GM23338 (cell line): ENCODE data around the gene LSM14B. TPM values are rescaled to one million over a fixed set of nuclear protein-coding genes. Genes with fewer than 3 reads are reported as not detected.

ENCODE experiments used
- ATAC-seq: fragments of 200-7000 bp; cut with Tn5 transposase; 3 replicates; pipeline ENCODE4 v1.9.1; 2020
- DNase-seq: peaks from one replicate; pipeline ENCODE4 v3.0.0-alpha.2; 2015; ENCODE audit warnings: low spot score
- H2AFZ ChIP-seq: fragments of 200-600 bp; sonication (generic); 2 replicates; pipeline ENCODE4 v1.8.0; 2016; ENCODE audit warnings: antibody characterized with exemption, mild to moderate bottlenecking, moderate library complexity
- H3F3A ChIP-seq: fragments of 200-600 bp; sonication (generic); replicated peaks from 2 replicates; pipeline ENCODE4 v1.8.0; 2017; ENCODE audit warnings: antibody characterized with exemption, mixed run types, low read depth
- H3K27ac ChIP-seq: fragments of 200-600 bp; sonication (generic); 2 replicates; pipeline ENCODE4 v1.6.1; 2016; ENCODE audit warnings: low read depth
- H3K27me3 ChIP-seq: fragments of 200-600 bp; sonication (generic); 2 replicates; pipeline ENCODE4 v1.8.0; 2016; ENCODE audit warnings: mild to moderate bottlenecking, mixed run types, moderate library complexity; ENCODE audit not compliant: insufficient read depth
- H3K36me3 ChIP-seq: fragments of 200-600 bp; sonication (generic); 2 replicates; pipeline ENCODE4 v1.8.0; 2016; ENCODE audit warnings: mild to moderate bottlenecking; ENCODE audit not compliant: insufficient read depth
- H3K4me1 ChIP-seq: fragments of 200-600 bp; sonication (generic); 2 replicates; pipeline ENCODE4 v1.8.0; 2016; ENCODE audit warnings: mild to moderate bottlenecking, moderate library complexity; ENCODE audit not compliant: insufficient read depth
- H3K4me2 ChIP-seq: fragments of 200-600 bp; sonication (generic); 2 replicates; pipeline ENCODE4 v1.7.1; 2017; ENCODE audit warnings: mixed run types
- H3K4me3 ChIP-seq: fragments of 200-600 bp; sonication (generic); 2 replicates; pipeline ENCODE4 v1.6.1; 2016; ENCODE audit warnings: mixed run types
- H3K79me2 ChIP-seq: fragments of 200-600 bp; sonication (generic); replicated peaks from 2 replicates; pipeline ENCODE4 v1.8.0; 2017; ENCODE audit warnings: mild to moderate bottlenecking; ENCODE audit not compliant: insufficient read depth
- H3K9me2 ChIP-seq: fragments of 200-600 bp; sonication (generic); 2 replicates; pipeline ENCODE4 v1.8.0; 2017; ENCODE audit not compliant: insufficient read depth
- H4K20me1 ChIP-seq: fragments of 200-600 bp; sonication (generic); replicated peaks from 2 replicates; pipeline ENCODE4 v1.8.0; 2017; ENCODE audit warnings: mild to moderate bottlenecking; ENCODE audit not compliant: insufficient read depth
- H3K27ac Mint-ChIP-seq: 2 replicates; pipeline ENCODE4 v1.8.0; 2020; ENCODE audit warnings: inconsistent platforms, mild to moderate bottlenecking, moderate library complexity, mixed read lengths
- H3K27me3 Mint-ChIP-seq: 3 replicates; pipeline ENCODE4 v1.8.0; 2022; ENCODE audit warnings: low read depth, mild to moderate bottlenecking, moderate library complexity, mixed read lengths, inconsistent platforms; ENCODE audit not compliant: insufficient read depth, poor library complexity
- H3K36me3 Mint-ChIP-seq: 3 replicates; pipeline ENCODE4 v1.8.0; 2021; ENCODE audit warnings: low read depth, mild to moderate bottlenecking, inconsistent platforms, moderate library complexity, mixed read lengths
- H3K4me1 Mint-ChIP-seq: 3 replicates; pipeline ENCODE4 v1.8.0; 2020; ENCODE audit warnings: mild to moderate bottlenecking, inconsistent platforms, mixed read lengths
- H3K4me3 Mint-ChIP-seq: 3 replicates; pipeline ENCODE4 v1.8.0; 2021; ENCODE audit warnings: moderate library complexity, mild to moderate bottlenecking, inconsistent platforms, mixed read lengths
- H3K9me3 Mint-ChIP-seq: 3 replicates; pipeline ENCODE4 v1.8.0; 2020; ENCODE audit warnings: moderate library complexity, mild to moderate bottlenecking, inconsistent platforms, mixed read lengths
- CREB1 ChIP-seq: fragments of 250-450 bp; sonication (Bioruptor Pico); IDR thresholded peaks from 2 replicates; pipeline ENCODE4 v1.5.0; 2020; ENCODE audit warnings: low read depth, mild to moderate bottlenecking, moderate library complexity
- CTCF ChIP-seq, 2 experiments: fragments of 200-600 bp in 1 of 2; sonication (generic) in 1 of 2; conservative IDR thresholded peaks; 2 replicates each; pipeline versions ENCODE4 v1.5.1 to v1.6.1; 2016 to 2017; ENCODE audit warnings: antibody characterized with exemption in 2 of 2, low read depth in 2 of 2, mild to moderate bottlenecking in 2 of 2, moderate library complexity in 1 of 2
- EZH2phosphoT487 ChIP-seq: fragments of 200-600 bp; sonication (generic); IDR thresholded peaks from one replicate; pipeline ENCODE4 v1.8.1; 2018; ENCODE audit warnings: antibody characterized with exemption; ENCODE audit not compliant: unreplicated experiment
- JUNB ChIP-seq: IDR thresholded peaks from one replicate; pipeline ENCODE4 v1.6.1; 2016; ENCODE audit warnings: antibody characterized with exemption; ENCODE audit not compliant: unreplicated experiment
- REST ChIP-seq: IDR thresholded peaks from one replicate; pipeline ENCODE4 v1.6.1; 2018; ENCODE audit warnings: antibody characterized with exemption; ENCODE audit not compliant: unreplicated experiment
- STAT1 ChIP-seq: IDR thresholded peaks from one replicate; pipeline ENCODE4 v1.6.1; 2016; ENCODE audit warnings: antibody characterized with exemption; ENCODE audit not compliant: unreplicated experiment
- ZNF331 ChIP-seq: fragments of 250-450 bp; sonication (Bioruptor Pico); IDR thresholded peaks from 2 replicates; pipeline ENCODE4 v1.5.0; 2020; ENCODE audit warnings: low read depth, mild to moderate bottlenecking, moderate library complexity
- ZNF462 ChIP-seq: fragments of 250-450 bp; sonication (Bioruptor Pico); IDR thresholded peaks from 2 replicates; pipeline ENCODE4 v1.5.0; 2020; ENCODE audit warnings: mild to moderate bottlenecking, moderate library complexity
- polyA plus RNA-seq: library from polyadenylated mRNA; unstranded; fragments of >200 nt; fragmentation: Nextera tagmentation; extraction: Ambion mirVana; gene quantifications from 2 replicates; pipeline ENCODE4 v1.2.1, GENCODE V29; 2016
- total RNA-seq: library from RNA; depleted of rRNA; stranded (reverse); fragments of >200 nt; shearing (Covaris generic); gene quantifications from 2 replicates; pipeline ENCODE4 v1.2.3, GENCODE V29; 2014

LSM14B gene
- total and polyA plus RNA-seq, 2 experiments from 2014 or later = 9.6 to 55.7 TPM

- TF ChIP-seq ZNF462 (no peak), EZH2phosphoT487 (no peak), ZNF331 (CRISPR knock-in tag) (no peak), CTCF (conservative IDR thresholded peaks at IDR 0.05; ENCODE audit: low read depth in 2 of 2) (no peak), STAT1 (no peak)
Measured at GRCh38 chr20:62138912-62139311, 16.6 kb downstream of the LSM14B start (continued).

GRCh38 chr20:62139636-62140035 lies 17.4 kb downstream of the LSM14B start:
- Histone ChIP-seq H3K9me2 (no peaks in the 10 kb centered on the region), H3K36me3 (peaks cover 55% of the 10 kb centered on the region), H3K27ac (no peak overlapping the region), H3K4me3 (no peak overlapping the region), H3F3A (peaks cover 38% of the 10 kb centered on the region), H2AFZ (no peak overlapping the region), H3K4me1 (peaks cover 2% of the 10 kb centered on the region), H4K20me1 (peaks cover 57% of the 10 kb centered on the region), H3K79me2 (peaks cover 48% of the 10 kb centered on the region), H3K27me3 (no peaks in the 10 kb centered on the region), H3K4me2 (no peak overlapping the region)
- Mint-ChIP-seq H3K36me3 (peaks cover 77% of the 10 kb centered on the region), H3K27me3 (peaks cover 20% of the 10 kb centered on the region), H3K9me3 (no peaks in the 10 kb centered on the region; the same call in 2 of the 3 replicates), H3K4me1 (peaks cover 14% of the 10 kb centered on the region; the same call in 2 of the 3 replicates), H3K4me3 (0 out of 3 replicates have a peak overlapping the region, but pooled peaks have one; percentile 30), H3K27ac (no peak overlapping the region)
- DNase-seq (no peak), ATAC-seq (no peak)
- TF ChIP-seq REST = no peak
- no peak for TF ChIP-seq CREB1 (CRISPR knock-in tag)
- TF ChIP-seq EZH2phosphoT487 = no peak
- TF ChIP-seq JUNB = no peak
- no peak for TF ChIP-seq STAT1
- TF ChIP-seq ZNF331 (CRISPR knock-in tag) = no peak
